Keratinocyte (primary cell): Measurements from ENCODE around the gene APPL2. TPM values are rescaled to one million over a fixed set of nuclear protein-coding genes. Genes with fewer than 3 reads are reported as not detected.

Experiments used
- DNase-seq: peaks from one replicate; pipeline ENCODE4 v3.0.0-alpha.2; 2011; ENCODE audit warnings: low read depth, missing footprints, low spot score
- FAIRE-seq: peaks from 2 replicates; lab custom pipeline; 2011; peaks lifted over from hg19 to GRCh38; lab: Jason Lieb, UNC
- H2AFZ ChIP-seq: 2 replicates; pipeline ENCODE4 v1.6.0; 2012; ENCODE audit warnings: low read length, control low read depth, inconsistent platforms; ENCODE audit not compliant: control insufficient read depth
- H3K27ac ChIP-seq: 2 replicates; pipeline ENCODE4 v1.5.1; 2011; ENCODE audit warnings: low read length; ENCODE audit not compliant: control insufficient read depth, insufficient read depth
- H3K27me3 ChIP-seq: 3 replicates; pipeline ENCODE4 v1.6.0; 2011; ENCODE audit warnings: low read length; ENCODE audit not compliant: control insufficient read depth, insufficient read depth; ENCODE audit errors: extremely low read depth
- H3K36me3 ChIP-seq, 2 experiments: 2 replicates in 1 of 2; 3 replicates in 1 of 2; pipeline ENCODE4 v1.5.1; 2011; ENCODE audit warnings: low read length in 2 of 2, mild to moderate bottlenecking in 1 of 2; ENCODE audit not compliant: control insufficient read depth in 2 of 2, insufficient read depth in 2 of 2; ENCODE audit errors: extremely low read depth in 1 of 2
- H3K4me1 ChIP-seq: 3 replicates; pipeline ENCODE4 v1.5.1; 2011; ENCODE audit warnings: low read length; ENCODE audit not compliant: control insufficient read depth, insufficient read depth; ENCODE audit errors: extremely low read depth
- H3K4me2 ChIP-seq: 3 replicates; pipeline ENCODE4 v1.6.0; 2011; ENCODE audit warnings: low read depth, low read length; ENCODE audit not compliant: control insufficient read depth, insufficient read depth; ENCODE audit errors: extremely low read depth
- H3K4me3 ChIP-seq, 3 experiments: fragments of 200-600 bp in 1 of 3; sonication (generic) in 1 of 3; 2 replicates in 2 of 3; 3 replicates in 1 of 3; pipeline ENCODE4 v1.5.1; 2011 to 2016; ENCODE audit warnings: low read length in 3 of 3, mild to moderate bottlenecking in 3 of 3, control low read depth in 2 of 3, inconsistent platforms in 1 of 3, low read depth in 1 of 3, mixed read lengths in 1 of 3, mixed run types in 1 of 3, moderate library complexity in 1 of 3; ENCODE audit not compliant: control insufficient read depth in 2 of 3, insufficient read depth in 2 of 3; ENCODE audit errors: extremely low read depth in 1 of 3
- H3K79me2 ChIP-seq: 2 replicates; pipeline ENCODE4 v1.6.0; 2012; ENCODE audit warnings: low read length; ENCODE audit not compliant: control insufficient read depth, insufficient read depth
- H3K9ac ChIP-seq: 3 replicates; pipeline ENCODE4 v1.6.0; 2011; ENCODE audit warnings: low read length; ENCODE audit not compliant: control insufficient read depth, insufficient read depth; ENCODE audit errors: extremely low read depth
- H3K9me1 ChIP-seq: 3 replicates; pipeline ENCODE4 v1.6.0; 2011; ENCODE audit warnings: low read length; ENCODE audit not compliant: control insufficient read depth, insufficient read depth; ENCODE audit errors: extremely low read depth
- H3K9me3 ChIP-seq: 2 replicates; pipeline ENCODE4 v1.5.1; 2012; ENCODE audit warnings: low read depth, low read length; ENCODE audit not compliant: control insufficient read depth
- H4K20me1 ChIP-seq: 3 replicates; pipeline ENCODE4 v1.6.0; 2011; ENCODE audit warnings: low read length; ENCODE audit not compliant: control insufficient read depth, insufficient read depth; ENCODE audit errors: extremely low read depth
- CTCF ChIP-seq, 3 experiments: IDR thresholded peaks in 1 of 3; conservative IDR thresholded peaks in 1 of 3; optimal IDR thresholded peaks in 1 of 3; 2 replicates in 2 of 3; 3 replicates in 1 of 3; pipeline versions ENCODE3 to v1.5.1; 2011; ENCODE audit warnings: low read length in 3 of 3, mild to moderate bottlenecking in 3 of 3, moderate library complexity in 2 of 3, control low read depth in 1 of 3, inconsistent platforms in 1 of 3; ENCODE audit not compliant: insufficient read depth in 2 of 3; ENCODE audit errors: extremely low read depth in 1 of 3
- EZH2 ChIP-seq: IDR thresholded peaks from one replicate; pipeline ENCODE4 v1.6.1; 2012; ENCODE audit warnings: inconsistent platforms, mild to moderate bottlenecking, low read length, moderate library complexity
- dilution Hi-C: fragments of 300-500 bp; cut with MboI; formaldehyde crosslinking; loops from one replicate; pipeline ENCODE4 v1.7.0; 2020; ENCODE audit warnings: low sequenced_read_pairs; ENCODE audit not compliant: extremely low pct_ligation_motif_present
- polyA plus RNA-seq, 5 experiments: library from polyadenylated mRNA; depleted of rRNA in 3 of 5; stranded (reverse) in 3 of 5; stranded (forward) in 1 of 5; unstranded in 1 of 5; fragments of >200 nt; gene quantifications; 1 replicate in 1 of 5; 2 replicates in 3 of 5; 3 replicates in 1 of 5; pipeline versions ENCODE4 v1.2.1 to v1.2.3, GENCODE V29; 2011 to 2012; ENCODE audit warnings: missing spikeins in 2 of 5, low read depth in 1 of 5, low replicate concordance in 1 of 5

The APPL2 gene
- polyA plus RNA-seq, 1 donor (not counting 4 experiments of a cell fraction or from before 2014, with no cell fraction given): 26.1 TPM

GRCh38 chr12:105222726-105223351 is 13.1 kb downstream of the APPL2 start:
- no peak for DNase-seq
- no peak overlapping the region for H3K27ac ChIP-seq
- no peaks in the 10 kb centered on the region for H3K9me3 ChIP-seq
- H3K36me3 ChIP-seq: peaks cover 12 to 32% of the 10 kb centered on the region in 2 experiments
- FAIRE-seq: no peak
- peaks cover 3% of the 10 kb centered on the region for H4K20me1 ChIP-seq
- peaks cover 5% of the 10 kb centered on the region for H3K4me1 ChIP-seq
- no peak overlapping the region for H2AFZ ChIP-seq
- H3K4me2 ChIP-seq: no peak overlapping the region
- no peaks in the 10 kb centered on the region for H3K79me2 ChIP-seq
- dilution Hi-C loops: no loop called here
- no peak overlapping the region for H3K9ac ChIP-seq
- no peak overlapping the region for H3K4me3 ChIP-seq
- TF ChIP-seq CTCF (optimal IDR thresholded peaks at IDR 0.05 in 1 of 3, IDR thresholded peaks at IDR 0.05 in 1 of 3, conservative IDR thresholded peaks at IDR 0.05 in 1 of 3; ENCODE audit: extremely low read depth in 1 of 3, insufficient read depth in 2 of 3, low read length in 3 of 3) (no peak), EZH2 (no peak)
- H3K27me3 ChIP-seq: no peaks in the 10 kb centered on the region
- peaks cover 2% of the 10 kb centered on the region for H3K9me1 ChIP-seq

- no peak overlapping the region for H3K4me3 ChIP-seq
- H3K9me3 ChIP-seq: no peaks in the 10 kb centered on the region
- TF ChIP-seq CTCF (optimal IDR thresholded peaks at IDR 0.05 in 1 of 3, IDR thresholded peaks at IDR 0.05 in 1 of 3, conservative IDR thresholded peaks at IDR 0.05 in 1 of 3; ENCODE audit: extremely low read depth in 1 of 3, insufficient read depth in 2 of 3, low read length in 3 of 3) (no peak), EZH2 (no peak)
- no peaks in the 10 kb centered on the region for H3K79me2 ChIP-seq
- no peaks in the 10 kb centered on the region for H3K27me3 ChIP-seq
- DNase-seq (no peak), FAIRE-seq (no peak)
- dilution Hi-C loops: no loop called here
- H3K4me2 ChIP-seq: no peak overlapping the region
- no peak overlapping the region for H3K9ac ChIP-seq
- peaks cover 2% of the 10 kb centered on the region for H3K9me1 ChIP-seq
- H2AFZ ChIP-seq: no peak overlapping the region
- H3K36me3 ChIP-seq: peaks cover 12 to 29% of the 10 kb centered on the region in 2 experiments
- H4K20me1 ChIP-seq: peaks cover 3% of the 10 kb centered on the region
- H3K27ac ChIP-seq: no peak overlapping the region
- peaks cover 5% of the 10 kb centered on the region for H3K4me1 ChIP-seq
Measured at GRCh38 chr12:105222284-105222655, 13.7 kb downstream of the APPL2 start.
